Measurements from ENCODE around the gene ASTN2. TPM values are rescaled to one million over a fixed set of nuclear protein-coding genes. Genes with fewer than 3 reads are reported as not detected.

Gene ASTN2
- total and polyA plus RNA-seq, 10 of the 15 experiments (the other 5 are each of a cell fraction or from before 2014, with no cell fraction given): 1.4 to 15.7 (median 7.0) TPM

- ChIA-PET POLR2A (no interaction called here), RAD21 (ENCODE audit: unreplicated experiment) (no interaction called here), SMC1A (ENCODE audit: uncharacterized antibody, unreplicated experiment) (interaction anchor here (1.2 to 1.4 kb wide), 2 partner anchors 46 to 1054 kb away, joined by 3 read pairs; no protein-coding TSS in a partner anchor), CTCF (interaction anchor here (1.1 to 1.6 kb wide), 2 partner anchors 495 to 1054 kb away, joined by 4 to 9 read pairs; no protein-coding TSS in a partner anchor)
- ATAC-seq (peak; percentile 75), DNase-seq (ENCODE audit: low read depth, low spot score) (no peak), FAIRE-seq (peak; percentile 80)
- TF ChIP-seq SMAD5 (IDR thresholded peaks at IDR 0.05; ENCODE audit: low read depth) (no peak), SMC3 (IDR thresholded peaks at IDR 0.05; ENCODE audit: borderline replicate concordance, low read length) (peak; percentile 31; the same call in 1 of the 2 replicates), RAD21 (IDR thresholded peaks at IDR 0.05; ENCODE audit: insufficient read depth, low read depth, low read length) (peak; percentile 68)
- TF ChIP-seq, protein P1, sequence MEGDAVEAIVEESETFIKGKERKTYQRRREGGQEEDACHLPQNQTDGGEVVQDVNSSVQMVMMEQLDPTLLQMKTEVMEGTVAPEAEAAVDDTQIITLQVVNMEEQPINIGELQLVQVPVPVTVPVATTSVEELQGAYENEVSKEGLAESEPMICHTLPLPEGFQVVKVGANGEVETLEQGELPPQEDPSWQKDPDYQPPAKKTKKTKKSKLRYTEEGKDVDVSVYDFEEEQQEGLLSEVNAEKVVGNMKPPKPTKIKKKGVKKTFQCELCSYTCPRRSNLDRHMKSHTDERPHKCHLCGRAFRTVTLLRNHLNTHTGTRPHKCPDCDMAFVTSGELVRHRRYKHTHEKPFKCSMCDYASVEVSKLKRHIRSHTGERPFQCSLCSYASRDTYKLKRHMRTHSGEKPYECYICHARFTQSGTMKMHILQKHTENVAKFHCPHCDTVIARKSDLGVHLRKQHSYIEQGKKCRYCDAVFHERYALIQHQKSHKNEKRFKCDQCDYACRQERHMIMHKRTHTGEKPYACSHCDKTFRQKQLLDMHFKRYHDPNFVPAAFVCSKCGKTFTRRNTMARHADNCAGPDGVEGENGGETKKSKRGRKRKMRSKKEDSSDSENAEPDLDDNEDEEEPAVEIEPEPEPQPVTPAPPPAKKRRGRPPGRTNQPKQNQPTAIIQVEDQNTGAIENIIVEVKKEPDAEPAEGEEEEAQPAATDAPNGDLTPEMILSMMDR (IDR thresholded peaks at IDR 0.05 in 2 of 3, conservative IDR thresholded peaks at IDR 0.05 in 1 of 3; ENCODE audit: control insufficient read depth in 2 of 3, extremely low read depth in 1 of 3, insufficient read depth in 1 of 3, low read depth in 3 of 3, low read length in 3 of 3): peak; percentile 46 to 57 (median 49); a peak in 5 of 6 replicates
- Histone ChIP-seq H3K79me2 (ENCODE audit: control insufficient read depth, insufficient read depth, low read length) (no peaks in the 10 kb centered on the region), H3K36me3 (ENCODE audit: control insufficient read depth in 2 of 2, insufficient read depth in 2 of 2, low read length in 1 of 2) (peaks cover 0 to 6% of the 10 kb centered on the region in 2 experiments; a peak in 1 of 4 replicates), H3K27ac (ENCODE audit: control insufficient read depth, insufficient read depth) (no peak overlapping the region), H3K9ac (ENCODE audit: control insufficient read depth, insufficient read depth, low read length) (no peak overlapping the region), H3K4me2 (ENCODE audit: control insufficient read depth, insufficient read depth) (no peak overlapping the region), H3K4me1 (ENCODE audit: control insufficient read depth, insufficient read depth, low read length) (no peaks in the 10 kb centered on the region), H4K20me1 (ENCODE audit: control insufficient read depth, insufficient read depth) (no peaks in the 10 kb centered on the region), H3K4me3 (no peak overlapping the region), H3K27me3 (replicated peaks in 1 of 2; ENCODE audit: control insufficient read depth in 2 of 2, insufficient read depth in 2 of 2, low read length in 1 of 2) (no peaks in the 10 kb centered on the region), H2AFZ (ENCODE audit: control insufficient read depth, low read depth, low read length) (no peak overlapping the region), H3K9me3 (replicated peaks; ENCODE audit: control insufficient read depth, insufficient read depth, low read length) (no peaks in the 10 kb centered on the region)
- in situ Hi-C loops (cut with MboI) (loop anchor here (5.0 kb wide), 1 partner anchor 1055 kb away; no protein-coding TSS in a partner anchor), intact Hi-C loops (cut with micrococcal nuclease; ENCODE audit: unreplicated experiment) (loop anchor here (1.0 to 5.0 kb wide), 4 partner anchors 70 to 1055 kb away; no protein-coding TSS in a partner anchor)
- 86% methylated on average over 5 of the region's 5 CpGs for WGBS (ENCODE audit: insufficient coverage, insufficient replicate concordance, low lambda C conversion rate, missing lambda C conversion rate)
- BruUV-seq (replicated peaks): no TSS peak
These were observed 768.0 kb downstream of the ASTN2 start for GRCh38 chr9:116646661-116647514.
